HEK293 (cell line): ENCODE measurements around the gene NECTIN4.

Experiments used
- CTCF ChIA-PET: fragments of 350-600 bp; formaldehyde crosslinking; extraction: SDS; loops from one replicate; lab custom pipeline; 2021; ENCODE audit warnings: antibody characterized with exemption; lab: Yijun Ruan, JAX
- POLR2A ChIA-PET: fragments of 300-600 bp; formaldehyde crosslinking; extraction: SDS; loops from one replicate; lab custom pipeline; 2020; ENCODE audit warnings: antibody characterized with exemption, inconsistent platforms; lab: Yijun Ruan, JAX
- H3K27ac ChIP-seq: fragments of 200-500 bp; sonication (Bioruptor generic); 2 replicates; pipeline ENCODE4 v1.5.1; 2014; ENCODE audit warnings: low read depth, low read length, control low read depth, inconsistent platforms; ENCODE audit errors: extremely low read depth
- H3K36me3 ChIP-seq, 2 experiments: fragments of 200-500 bp in 1 of 2; sonication (Bioruptor generic) in 1 of 2; 1 replicate in 1 of 2; 2 replicates in 1 of 2; pipeline ENCODE4 v1.5.1; 2014 to 2017; ENCODE audit warnings: inconsistent platforms in 2 of 2, low read length in 2 of 2; ENCODE audit not compliant: control insufficient read depth in 2 of 2, insufficient read depth in 1 of 2
- H3K4me1 ChIP-seq: fragments of 200-500 bp; sonication (Bioruptor generic); 2 replicates; pipeline ENCODE4 v1.5.1; 2014; ENCODE audit warnings: mild to moderate bottlenecking, low read length, inconsistent platforms; ENCODE audit not compliant: control insufficient read depth, insufficient read depth
- H3K4me3 ChIP-seq: 2 replicates; pipeline ENCODE4 v1.5.1; 2011; ENCODE audit warnings: low read depth, mild to moderate bottlenecking, control low read depth, low read length, moderate library complexity
- H3K9me3 ChIP-seq: fragments of 200-500 bp; sonication (Bioruptor generic); 2 replicates; pipeline ENCODE4 v1.5.1; 2014; ENCODE audit warnings: low read depth, low read length, inconsistent platforms; ENCODE audit not compliant: control insufficient read depth, insufficient read depth
- KLF10 ChIP-seq: fragments of 450-650 bp; IDR thresholded peaks from 2 replicates; pipeline ENCODE4 v1.5.1; 2018; ENCODE audit warnings: missing biosample characterization, mild to moderate bottlenecking, missing genetic modification characterization
- KLF7 ChIP-seq: fragments of 450-650 bp; formaldehyde crosslinking; IDR thresholded peaks from 2 replicates; pipeline ENCODE4 v1.5.1; 2016; ENCODE audit warnings: missing biosample characterization, missing genetic modification characterization, borderline replicate concordance
- PRDM1 ChIP-seq: fragments of 450-650 bp; formaldehyde crosslinking; IDR thresholded peaks from 2 replicates; pipeline ENCODE4; 2016; ENCODE audit warnings: missing biosample characterization, missing genetic modification characterization
- REPIN1 ChIP-seq: fragments of 450-650 bp; formaldehyde crosslinking; IDR thresholded peaks from 2 replicates; pipeline ENCODE4 v1.5.1; 2017; ENCODE audit warnings: missing biosample characterization, missing genetic modification characterization, low read depth
- WT1 ChIP-seq: fragments of 450-650 bp; formaldehyde crosslinking; IDR thresholded peaks from 2 replicates; pipeline ENCODE4 v1.5.1; 2016; ENCODE audit warnings: missing biosample characterization, missing genetic modification characterization
- ZNF174 ChIP-seq: fragments of 450-650 bp; formaldehyde crosslinking; IDR thresholded peaks from 2 replicates; pipeline ENCODE4 v1.5.0; 2017; ENCODE audit warnings: missing biosample characterization, mild to moderate bottlenecking, missing genetic modification characterization
- ZNF335 ChIP-seq: fragments of 450-650 bp; formaldehyde crosslinking; conservative IDR thresholded peaks from 2 replicates; pipeline ENCODE4 v1.5.1; 2016; ENCODE audit warnings: missing biosample characterization, missing genetic modification characterization
- ZNF555 ChIP-seq: fragments of 450-650 bp; formaldehyde crosslinking; conservative IDR thresholded peaks from 2 replicates; pipeline ENCODE4 v1.5.1; 2017; ENCODE audit warnings: missing biosample characterization, mild to moderate bottlenecking, missing genetic modification characterization, inconsistent platforms
- ZNF585B ChIP-seq: fragments of 450-650 bp; formaldehyde crosslinking; IDR thresholded peaks from 2 replicates; pipeline ENCODE4 v1.5.1; 2016; ENCODE audit warnings: missing biosample characterization, missing genetic modification characterization
- ZNF610 ChIP-seq: fragments of 450-650 bp; formaldehyde crosslinking; IDR thresholded peaks from 2 replicates; pipeline ENCODE4 v1.5.1; 2016; ENCODE audit warnings: missing biosample characterization, missing genetic modification characterization, borderline replicate concordance
- ZNF621 ChIP-seq: fragments of 450-650 bp; formaldehyde crosslinking; IDR thresholded peaks from 2 replicates; pipeline ENCODE4 v1.5.1; 2017; ENCODE audit warnings: missing biosample characterization, missing genetic modification characterization
- ZNF654 ChIP-seq: fragments of 450-650 bp; formaldehyde crosslinking; IDR thresholded peaks from 2 replicates; pipeline ENCODE4 v1.5.1; 2016; ENCODE audit warnings: low read depth, missing biosample characterization, missing genetic modification characterization
- ZSCAN30 ChIP-seq: fragments of 450-650 bp; IDR thresholded peaks from 2 replicates; pipeline ENCODE4 v1.5.1; 2018; ENCODE audit warnings: missing biosample characterization, mild to moderate bottlenecking, missing genetic modification characterization, moderate library complexity
- ZXDB ChIP-seq: fragments of 450-650 bp; formaldehyde crosslinking; IDR thresholded peaks from 2 replicates; pipeline ENCODE4 v1.5.1; 2016; ENCODE audit warnings: missing biosample characterization, missing genetic modification characterization
- TF ChIP-seq, protein P1 (sequence below): fragments of 450-650 bp; formaldehyde crosslinking; IDR thresholded peaks from 2 replicates; pipeline ENCODE4 v1.5.1; 2017; ENCODE audit warnings: missing biosample characterization, missing genetic modification characterization
- TF ChIP-seq, protein P2 (sequence below): fragments of 450-650 bp; formaldehyde crosslinking; IDR thresholded peaks from 2 replicates; pipeline ENCODE4 v1.5.1; 2016; ENCODE audit warnings: missing biosample characterization, missing genetic modification characterization, borderline replicate concordance
- TF ChIP-seq, protein P3 (sequence below): fragments of 450-650 bp; formaldehyde crosslinking; IDR thresholded peaks from 2 replicates; pipeline ENCODE4 v1.5.1; 2016; ENCODE audit warnings: missing biosample characterization, missing genetic modification characterization
- TF ChIP-seq, protein P4 (sequence below): fragments of 450-650 bp; formaldehyde crosslinking; IDR thresholded peaks from 2 replicates; pipeline ENCODE4 v1.5.1; 2016; ENCODE audit warnings: missing biosample characterization, missing genetic modification characterization
- TF ChIP-seq, protein P5 (sequence below): fragments of 450-650 bp; formaldehyde crosslinking; IDR thresholded peaks from 2 replicates; pipeline ENCODE4 v1.5.1; 2017; ENCODE audit warnings: missing biosample characterization, missing genetic modification characterization

The NECTIN4 gene

DNA sequence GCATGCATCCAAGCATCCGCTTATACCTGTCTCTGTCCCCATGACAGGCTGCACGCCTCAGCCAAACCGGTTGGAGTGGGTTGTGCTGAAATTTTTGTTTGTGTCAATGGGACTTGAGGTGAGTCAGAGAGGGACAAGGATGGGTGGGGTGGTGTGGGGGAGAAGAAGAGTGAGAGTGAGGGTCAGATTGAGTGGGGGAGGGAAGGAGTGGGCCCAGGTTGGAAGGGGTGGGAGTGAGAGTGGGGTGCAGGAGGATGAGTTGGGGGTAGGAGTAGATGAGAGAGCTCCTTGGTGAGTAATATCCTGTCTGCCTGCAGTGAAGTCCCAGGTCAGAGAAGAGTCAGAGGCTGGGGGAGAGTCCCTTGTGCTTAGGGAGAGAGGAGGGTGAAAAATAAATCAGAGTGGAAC, 3.3 kb upstream of the NECTIN4 start (continued):
- TF ChIP-seq WT1: no peak
- TF ChIP-seq ZNF654 (tag by site-specific recombination): no peak
- TF ChIP-seq, protein P1, sequence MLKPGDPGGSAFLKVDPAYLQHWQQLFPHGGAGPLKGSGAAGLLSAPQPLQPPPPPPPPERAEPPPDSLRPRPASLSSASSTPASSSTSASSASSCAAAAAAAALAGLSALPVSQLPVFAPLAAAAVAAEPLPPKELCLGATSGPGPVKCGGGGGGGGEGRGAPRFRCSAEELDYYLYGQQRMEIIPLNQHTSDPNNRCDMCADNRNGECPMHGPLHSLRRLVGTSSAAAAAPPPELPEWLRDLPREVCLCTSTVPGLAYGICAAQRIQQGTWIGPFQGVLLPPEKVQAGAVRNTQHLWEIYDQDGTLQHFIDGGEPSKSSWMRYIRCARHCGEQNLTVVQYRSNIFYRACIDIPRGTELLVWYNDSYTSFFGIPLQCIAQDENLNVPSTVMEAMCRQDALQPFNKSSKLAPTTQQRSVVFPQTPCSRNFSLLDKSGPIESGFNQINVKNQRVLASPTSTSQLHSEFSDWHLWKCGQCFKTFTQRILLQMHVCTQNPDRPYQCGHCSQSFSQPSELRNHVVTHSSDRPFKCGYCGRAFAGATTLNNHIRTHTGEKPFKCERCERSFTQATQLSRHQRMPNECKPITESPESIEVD (tag by site-specific recombination): no peak
- no peak for TF ChIP-seq ZNF585B (tag by site-specific recombination)

DNA sequence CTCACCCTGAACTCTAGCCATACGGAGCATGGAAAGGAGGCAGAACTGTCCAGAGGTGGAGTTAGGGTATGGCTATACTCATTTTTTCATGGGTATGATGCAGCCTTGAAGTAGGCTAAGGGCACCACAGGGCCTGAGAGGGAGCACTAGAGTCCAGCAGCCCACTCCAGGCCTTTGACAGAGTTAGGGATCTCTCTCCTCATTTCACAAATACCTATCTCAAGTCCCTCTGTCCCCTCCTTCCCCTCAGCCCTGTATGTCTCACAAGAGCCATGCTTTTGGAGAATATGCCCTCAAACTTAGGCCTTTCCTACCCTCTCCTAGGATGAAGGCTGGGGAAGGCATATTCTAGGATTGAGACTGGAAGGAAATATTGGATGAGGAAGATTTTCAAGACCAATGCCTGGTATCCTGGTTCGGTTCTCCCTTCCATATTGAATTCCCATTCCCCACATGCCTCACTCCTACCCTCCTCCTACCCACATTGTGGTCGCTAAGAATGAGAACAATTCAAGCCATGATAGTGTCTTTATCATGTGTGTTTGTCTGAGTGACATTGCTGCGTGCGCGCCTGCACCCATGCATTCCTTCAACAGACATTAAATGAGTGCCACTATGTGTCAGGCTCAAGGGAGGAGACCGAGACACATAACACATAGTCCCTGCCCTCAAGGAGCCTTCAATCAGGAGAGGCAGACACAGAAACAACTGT, 2.6 kb upstream of the NECTIN4 start:
- ChIA-PET POLR2A (interaction anchor here (0.6 kb wide), 1 partner anchor 53 kb away, joined by 7 read pairs; the partner anchor contains the start of gene TSTD1), CTCF (interaction anchor here (0.8 kb wide), 1 partner anchor 102 kb away, joined by 4 read pairs; no protein-coding TSS in a partner anchor)
- no peaks in the 10 kb centered on the region for H3K36me3 ChIP-seq
- TF ChIP-seq REPIN1 (tag by site-specific recombination) (no peak), ZNF174 (no peak), ZNF610 (tag by site-specific recombination) (no peak)
- TF ChIP-seq, protein P2, sequence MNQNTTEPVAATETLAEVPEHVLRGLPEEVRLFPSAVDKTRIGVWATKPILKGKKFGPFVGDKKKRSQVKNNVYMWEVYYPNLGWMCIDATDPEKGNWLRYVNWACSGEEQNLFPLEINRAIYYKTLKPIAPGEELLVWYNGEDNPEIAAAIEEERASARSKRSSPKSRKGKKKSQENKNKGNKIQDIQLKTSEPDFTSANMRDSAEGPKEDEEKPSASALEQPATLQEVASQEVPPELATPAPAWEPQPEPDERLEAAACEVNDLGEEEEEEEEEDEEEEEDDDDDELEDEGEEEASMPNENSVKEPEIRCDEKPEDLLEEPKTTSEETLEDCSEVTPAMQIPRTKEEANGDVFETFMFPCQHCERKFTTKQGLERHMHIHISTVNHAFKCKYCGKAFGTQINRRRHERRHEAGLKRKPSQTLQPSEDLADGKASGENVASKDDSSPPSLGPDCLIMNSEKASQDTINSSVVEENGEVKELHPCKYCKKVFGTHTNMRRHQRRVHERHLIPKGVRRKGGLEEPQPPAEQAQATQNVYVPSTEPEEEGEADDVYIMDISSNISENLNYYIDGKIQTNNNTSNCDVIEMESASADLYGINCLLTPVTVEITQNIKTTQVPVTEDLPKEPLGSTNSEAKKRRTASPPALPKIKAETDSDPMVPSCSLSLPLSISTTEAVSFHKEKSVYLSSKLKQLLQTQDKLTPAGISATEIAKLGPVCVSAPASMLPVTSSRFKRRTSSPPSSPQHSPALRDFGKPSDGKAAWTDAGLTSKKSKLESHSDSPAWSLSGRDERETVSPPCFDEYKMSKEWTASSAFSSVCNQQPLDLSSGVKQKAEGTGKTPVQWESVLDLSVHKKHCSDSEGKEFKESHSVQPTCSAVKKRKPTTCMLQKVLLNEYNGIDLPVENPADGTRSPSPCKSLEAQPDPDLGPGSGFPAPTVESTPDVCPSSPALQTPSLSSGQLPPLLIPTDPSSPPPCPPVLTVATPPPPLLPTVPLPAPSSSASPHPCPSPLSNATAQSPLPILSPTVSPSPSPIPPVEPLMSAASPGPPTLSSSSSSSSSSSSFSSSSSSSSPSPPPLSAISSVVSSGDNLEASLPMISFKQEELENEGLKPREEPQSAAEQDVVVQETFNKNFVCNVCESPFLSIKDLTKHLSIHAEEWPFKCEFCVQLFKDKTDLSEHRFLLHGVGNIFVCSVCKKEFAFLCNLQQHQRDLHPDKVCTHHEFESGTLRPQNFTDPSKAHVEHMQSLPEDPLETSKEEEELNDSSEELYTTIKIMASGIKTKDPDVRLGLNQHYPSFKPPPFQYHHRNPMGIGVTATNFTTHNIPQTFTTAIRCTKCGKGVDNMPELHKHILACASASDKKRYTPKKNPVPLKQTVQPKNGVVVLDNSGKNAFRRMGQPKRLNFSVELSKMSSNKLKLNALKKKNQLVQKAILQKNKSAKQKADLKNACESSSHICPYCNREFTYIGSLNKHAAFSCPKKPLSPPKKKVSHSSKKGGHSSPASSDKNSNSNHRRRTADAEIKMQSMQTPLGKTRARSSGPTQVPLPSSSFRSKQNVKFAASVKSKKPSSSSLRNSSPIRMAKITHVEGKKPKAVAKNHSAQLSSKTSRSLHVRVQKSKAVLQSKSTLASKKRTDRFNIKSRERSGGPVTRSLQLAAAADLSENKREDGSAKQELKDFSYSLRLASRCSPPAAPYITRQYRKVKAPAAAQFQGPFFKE (tag by site-specific recombination): no peak
- H3K9me3 ChIP-seq: no peaks in the 10 kb centered on the region
- H3K4me1 ChIP-seq: no peaks in the 10 kb centered on the region
- H3K27ac ChIP-seq: no peak overlapping the region
- no peak overlapping the region for H3K4me3 ChIP-seq

DNA sequence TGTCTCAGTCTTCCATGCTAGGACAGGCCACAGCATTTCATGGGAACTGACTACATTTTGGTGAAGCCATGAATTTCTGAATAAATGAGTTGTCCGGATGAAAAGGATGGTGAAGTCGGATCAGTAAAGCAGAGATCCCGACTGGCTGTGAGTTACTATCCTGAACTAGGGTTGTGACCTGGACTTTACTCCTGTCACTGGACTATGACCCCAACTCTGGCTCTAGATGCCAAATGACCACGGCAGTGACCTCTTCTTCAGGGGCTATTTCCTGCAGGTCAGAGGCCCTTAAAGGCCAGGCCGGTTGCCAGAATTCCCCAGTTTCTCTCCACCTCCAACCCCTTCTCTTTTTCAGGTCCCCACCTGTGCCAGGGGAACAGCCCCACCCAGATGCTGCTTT, 1.7 kb upstream of the NECTIN4 start:
- H3K9me3 ChIP-seq: no peaks in the 10 kb centered on the region
- H3K27ac ChIP-seq: no peak overlapping the region
- CTCF ChIA-PET: no interaction called here
- no peaks in the 10 kb centered on the region for H3K4me1 ChIP-seq
- H3K4me3 ChIP-seq: no peak overlapping the region
- H3K36me3 ChIP-seq: no peaks in the 10 kb centered on the region
- POLR2A ChIA-PET: no interaction called here
- TF ChIP-seq KLF10 (tag by site-specific recombination): no peak
- TF ChIP-seq, protein P3, sequence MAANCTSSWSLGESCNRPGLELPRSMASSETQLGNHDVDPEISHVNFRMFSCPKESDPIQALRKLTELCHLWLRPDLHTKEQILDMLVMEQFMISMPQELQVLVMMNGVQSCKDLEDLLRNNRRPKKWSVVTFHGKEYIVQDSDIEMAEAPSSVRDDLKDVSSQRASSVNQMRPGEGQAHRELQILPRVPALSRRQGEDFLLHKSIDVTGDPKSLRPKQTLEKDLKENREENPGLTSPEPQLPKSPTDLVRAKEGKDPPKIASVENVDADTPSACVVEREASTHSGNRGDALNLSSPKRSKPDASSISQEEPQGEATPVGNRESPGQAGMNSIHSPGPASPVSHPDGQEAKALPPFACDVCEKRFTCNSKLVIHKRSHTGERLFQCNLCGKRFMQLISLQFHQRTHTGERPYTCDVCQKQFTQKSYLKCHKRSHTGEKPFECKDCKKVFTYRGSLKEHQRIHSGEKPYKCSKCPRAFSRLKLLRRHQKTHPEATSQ: no peak
- TF ChIP-seq, protein P4, sequence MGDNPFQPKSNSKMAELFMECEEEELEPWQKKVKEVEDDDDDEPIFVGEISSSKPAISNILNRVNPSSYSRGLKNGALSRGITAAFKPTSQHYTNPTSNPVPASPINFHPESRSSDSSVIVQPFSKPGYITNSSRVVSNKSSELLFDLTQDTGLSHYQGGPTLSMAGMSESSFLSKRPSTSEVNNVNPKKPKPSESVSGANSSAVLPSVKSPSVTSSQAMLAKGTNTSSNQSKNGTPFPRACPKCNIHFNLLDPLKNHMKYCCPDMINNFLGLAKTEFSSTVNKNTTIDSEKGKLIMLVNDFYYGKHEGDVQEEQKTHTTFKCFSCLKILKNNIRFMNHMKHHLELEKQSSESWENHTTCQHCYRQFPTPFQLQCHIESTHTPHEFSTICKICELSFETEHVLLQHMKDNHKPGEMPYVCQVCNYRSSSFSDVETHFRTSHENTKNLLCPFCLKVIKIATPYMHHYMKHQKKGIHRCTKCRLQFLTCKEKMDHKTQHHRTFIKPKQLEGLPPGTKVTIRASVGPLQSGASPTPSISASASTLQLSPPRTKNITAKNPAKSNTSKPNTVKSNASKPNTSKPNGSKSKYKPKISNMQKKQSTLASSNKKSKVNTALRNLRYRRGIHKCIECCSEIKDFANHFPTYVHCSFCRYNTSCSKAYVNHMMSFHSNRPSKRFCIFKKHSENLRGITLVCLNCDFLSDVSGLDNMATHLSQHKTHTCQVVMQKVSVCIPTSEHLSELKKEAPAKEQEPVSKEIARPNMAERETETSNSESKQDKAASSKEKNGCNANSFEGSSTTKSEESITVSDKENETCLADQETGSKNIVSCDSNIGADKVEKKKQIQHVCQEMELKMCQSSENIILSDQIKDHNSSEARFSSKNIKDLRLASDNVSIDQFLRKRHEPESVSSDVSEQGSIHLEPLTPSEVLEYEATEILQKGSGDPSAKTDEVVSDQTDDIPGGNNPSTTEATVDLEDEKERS (tag by site-specific recombination): no peak
- no peak for TF ChIP-seq KLF7 (tag by site-specific recombination)
- TF ChIP-seq ZNF621 (tag by site-specific recombination): no peak
- no peak for TF ChIP-seq ZXDB
- no peak for TF ChIP-seq ZNF555 (tag by site-specific recombination)
- no peak for TF ChIP-seq PRDM1
- TF ChIP-seq, protein P5, sequence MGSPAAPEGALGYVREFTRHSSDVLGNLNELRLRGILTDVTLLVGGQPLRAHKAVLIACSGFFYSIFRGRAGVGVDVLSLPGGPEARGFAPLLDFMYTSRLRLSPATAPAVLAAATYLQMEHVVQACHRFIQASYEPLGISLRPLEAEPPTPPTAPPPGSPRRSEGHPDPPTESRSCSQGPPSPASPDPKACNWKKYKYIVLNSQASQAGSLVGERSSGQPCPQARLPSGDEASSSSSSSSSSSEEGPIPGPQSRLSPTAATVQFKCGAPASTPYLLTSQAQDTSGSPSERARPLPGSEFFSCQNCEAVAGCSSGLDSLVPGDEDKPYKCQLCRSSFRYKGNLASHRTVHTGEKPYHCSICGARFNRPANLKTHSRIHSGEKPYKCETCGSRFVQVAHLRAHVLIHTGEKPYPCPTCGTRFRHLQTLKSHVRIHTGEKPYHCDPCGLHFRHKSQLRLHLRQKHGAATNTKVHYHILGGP: no peak
- TF ChIP-seq ZNF610 (tag by site-specific recombination): no peak
- TF ChIP-seq ZNF335 (tag by site-specific recombination): no peak
- TF ChIP-seq ZSCAN30: no peak
